IPS-20b (cell line): ENCODE data around the gene HFE.

ENCODE experiments used
- H3K27ac ChIP-seq: one replicate; pipeline ENCODE4 v1.5.1; 2013; ENCODE audit warnings: low read length
- H3K27me3 ChIP-seq: 2 replicates; pipeline ENCODE4 v1.6.1; 2013; ENCODE audit warnings: mild to moderate bottlenecking, low read length, inconsistent platforms; ENCODE audit not compliant: insufficient read depth
- H3K36me3 ChIP-seq: 2 replicates; pipeline ENCODE4 v1.6.1; 2013; ENCODE audit warnings: low read depth, mild to moderate bottlenecking, inconsistent platforms, low read length, moderate library complexity; ENCODE audit not compliant: insufficient read depth
- H3K4me1 ChIP-seq: 2 replicates; pipeline ENCODE4 v1.6.1; 2013; ENCODE audit warnings: mild to moderate bottlenecking, control low read depth, inconsistent platforms, low read length, moderate library complexity; ENCODE audit not compliant: insufficient read depth
- H3K4me3 ChIP-seq: 2 replicates; pipeline ENCODE4 v1.5.1; 2013; ENCODE audit warnings: mild to moderate bottlenecking, low read length, inconsistent platforms
- H3K9ac ChIP-seq: 2 replicates; pipeline ENCODE4 v1.6.1; 2013; ENCODE audit warnings: low read depth, mild to moderate bottlenecking, inconsistent platforms, low read length, moderate library complexity
- H3K9me3 ChIP-seq: 2 replicates; pipeline ENCODE4 v1.6.1; 2013; ENCODE audit warnings: mild to moderate bottlenecking, low read depth, low read length, inconsistent platforms; ENCODE audit not compliant: insufficient read depth

The HFE gene

DNA sequence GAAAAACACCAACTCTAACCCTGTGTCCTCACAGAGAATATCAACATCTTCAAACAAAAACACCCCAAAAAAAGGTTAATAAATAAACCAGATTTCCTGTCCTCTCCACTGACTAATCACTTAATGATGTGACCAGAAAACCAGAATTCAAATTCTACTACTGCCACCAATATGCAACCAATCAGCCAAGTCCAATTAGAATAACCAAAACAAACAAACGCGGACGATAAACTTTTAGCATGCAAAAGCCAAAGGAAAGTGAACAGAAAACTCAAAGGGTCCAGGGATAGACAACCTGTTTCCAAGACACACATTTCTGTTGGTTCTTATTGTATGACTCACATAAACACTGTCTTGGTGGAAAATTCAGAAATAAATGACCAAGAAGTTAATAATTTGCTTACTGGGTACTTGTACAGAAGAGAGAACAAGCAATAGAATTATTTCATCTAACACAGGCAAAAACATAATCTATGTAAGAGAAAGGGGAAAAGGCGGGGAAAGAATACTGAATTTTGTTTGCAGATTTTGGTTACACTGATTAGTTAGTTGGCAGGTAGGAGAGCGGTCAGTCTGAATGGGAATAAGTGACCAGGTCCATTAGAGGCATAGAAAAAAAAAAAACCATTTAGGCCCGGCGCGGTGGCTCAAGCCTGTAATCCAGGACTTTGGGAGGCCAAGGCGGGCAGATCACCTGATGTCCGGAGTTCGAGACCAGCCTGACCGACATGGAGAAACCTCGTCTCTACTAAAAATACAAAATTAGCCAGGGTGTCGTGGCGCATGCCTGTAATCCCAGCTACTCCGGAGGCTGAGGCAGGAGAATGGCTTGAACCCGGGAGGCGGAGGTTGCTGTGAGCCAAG, 34.1 kb downstream of the HFE start:
- H3K36me3 ChIP-seq: no peaks in the 10 kb centered on the region
- H3K4me1 ChIP-seq: peaks cover 14% of the 10 kb centered on the region
- no peaks in the 10 kb centered on the region for H3K27me3 ChIP-seq
- H3K9ac ChIP-seq: peak overlapping the region; percentile 30; the same call in 1 of the 2 replicates
- H3K27ac ChIP-seq: peak overlapping the region; percentile 16
- no peaks in the 10 kb centered on the region for H3K9me3 ChIP-seq
- no peak overlapping the region for H3K4me3 ChIP-seq

DNA sequence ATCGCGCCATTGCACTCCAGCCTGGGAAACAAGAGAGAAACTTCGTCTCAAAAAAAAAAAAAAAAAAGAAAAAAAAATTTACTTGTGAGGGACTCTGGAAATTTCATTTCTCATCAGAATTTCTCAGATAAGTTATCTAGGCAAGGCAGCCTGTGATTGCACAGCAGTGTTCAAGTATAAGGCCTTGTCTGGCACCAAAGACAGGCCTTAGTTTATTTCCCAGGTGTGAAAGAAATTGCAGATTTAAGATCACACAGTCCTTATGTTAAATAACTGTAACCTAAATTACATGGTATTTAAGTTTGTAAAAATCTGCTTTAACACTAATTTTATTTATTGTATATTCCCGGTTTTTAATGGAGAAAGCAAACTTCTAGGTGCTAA, 34.8 kb downstream of the HFE start:
- H3K4me3 ChIP-seq: peak overlapping the region; percentile 99; the same call in 1 of the 2 replicates
- H3K4me1 ChIP-seq: peaks cover 15% of the 10 kb centered on the region
- 0 out of 2 replicates have a peak, but pooled peaks cover 4% of the 10 kb centered on the region for H3K36me3 ChIP-seq
- no peaks in the 10 kb centered on the region for H3K27me3 ChIP-seq
- H3K27ac ChIP-seq: peak overlapping the region; percentile 80
- H3K9ac ChIP-seq: peak overlapping the region; percentile 96
- H3K9me3 ChIP-seq: no peaks in the 10 kb centered on the region

DNA sequence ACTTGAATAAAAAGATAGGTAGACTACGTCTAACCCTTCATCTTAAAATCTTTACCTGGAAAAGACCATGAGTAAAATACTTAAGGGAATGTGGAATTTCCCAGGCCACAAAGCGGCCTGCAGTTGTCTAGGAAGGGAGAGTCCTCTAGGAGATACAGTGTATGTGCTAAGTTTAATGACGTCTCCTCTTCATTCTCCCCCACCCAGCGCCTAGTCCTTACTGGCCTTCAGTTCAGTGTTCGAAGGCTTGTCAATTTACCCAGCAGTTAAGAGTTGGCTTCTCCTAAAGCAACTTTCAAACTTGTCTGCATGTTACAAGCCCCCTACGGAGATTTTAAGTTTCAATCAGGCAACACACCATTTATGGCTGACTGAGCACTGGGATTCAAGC, 35.2 kb downstream of the HFE start:
- Histone ChIP-seq H3K27ac (peak overlapping the region; percentile 80), H3K4me1 (peaks cover 17% of the 10 kb centered on the region), H3K27me3 (no peaks in the 10 kb centered on the region), H3K9me3 (no peaks in the 10 kb centered on the region), H3K4me3 (peak overlapping the region; percentile 99), H3K9ac (peak overlapping the region; percentile 96), H3K36me3 (0 out of 2 replicates have a peak, but pooled peaks cover 4% of the 10 kb centered on the region)

DNA sequence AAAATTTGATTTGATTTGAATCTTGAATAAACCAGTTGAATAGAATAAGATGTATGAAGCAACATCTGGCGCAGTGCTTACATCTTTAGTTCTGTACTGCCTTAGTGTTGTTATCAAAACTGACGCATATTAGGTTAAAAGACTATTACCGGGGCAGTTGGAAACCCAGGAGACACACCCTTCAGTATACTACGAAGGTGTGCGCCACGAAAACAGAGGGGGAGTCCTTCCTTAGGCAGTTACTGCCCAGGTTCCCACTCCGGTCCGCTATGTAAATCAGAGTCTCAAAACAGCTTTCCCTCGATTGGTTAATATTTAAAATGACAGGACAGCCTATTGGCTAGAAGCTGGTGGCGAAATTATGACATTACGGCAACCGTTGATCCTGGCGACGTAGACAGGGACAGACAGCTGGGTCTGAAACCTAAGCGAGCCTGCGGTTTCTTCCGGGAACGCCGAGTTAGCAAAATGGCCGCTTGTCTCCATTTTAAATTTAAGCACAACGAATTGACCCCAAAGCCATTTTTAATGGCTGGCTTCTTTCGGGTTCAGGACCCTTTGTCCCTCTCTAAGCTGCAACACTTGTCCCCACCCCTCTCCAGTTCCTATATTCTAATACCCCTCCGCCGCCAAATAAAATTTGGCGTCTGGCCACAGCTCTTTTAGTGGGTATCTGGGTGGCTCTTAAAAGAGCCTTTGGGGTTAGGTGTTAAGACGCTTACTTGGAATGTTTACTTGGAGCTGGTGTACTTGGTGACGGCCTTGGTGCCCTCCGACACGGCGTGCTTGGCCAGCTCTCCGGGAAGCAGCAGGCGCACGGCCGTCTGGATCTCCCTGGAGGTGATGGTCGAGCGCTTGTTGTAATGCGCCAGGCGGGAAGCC, 35.8 kb downstream of the HFE start:
- Histone ChIP-seq H3K36me3 (peaks cover 6% of the 10 kb centered on the region; the same call in 1 of the 2 replicates), H3K27me3 (no peaks in the 10 kb centered on the region), H3K27ac (peak overlapping the region; percentile 80), H3K4me1 (peaks cover 17% of the 10 kb centered on the region), H3K9me3 (no peaks in the 10 kb centered on the region), H3K4me3 (peak overlapping the region; percentile 99), H3K9ac (peak overlapping the region; percentile 96)

DNA sequence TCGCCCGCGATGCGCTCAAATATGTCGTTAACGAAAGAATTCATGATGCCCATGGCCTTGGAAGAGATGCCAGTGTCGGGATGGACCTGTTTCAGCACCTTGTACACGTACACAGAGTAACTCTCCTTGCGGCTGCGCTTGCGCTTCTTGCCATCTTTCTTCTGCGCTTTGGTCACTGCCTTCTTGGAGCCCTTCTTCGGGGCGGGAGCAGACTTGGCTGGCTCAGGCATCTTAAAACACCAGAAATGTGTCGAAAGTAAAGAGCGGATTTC, 36.4 kb downstream of the HFE start:
- peaks cover 17% of the 10 kb centered on the region for H3K4me1 ChIP-seq
- H3K36me3 ChIP-seq: peaks cover 12% of the 10 kb centered on the region; the same call in 1 of the 2 replicates
- peak overlapping the region; percentile 99 for H3K4me3 ChIP-seq
- H3K9ac ChIP-seq: peak overlapping the region; percentile 96
- no peaks in the 10 kb centered on the region for H3K9me3 ChIP-seq
- peak overlapping the region; percentile 80 for H3K27ac ChIP-seq
- H3K27me3 ChIP-seq: no peaks in the 10 kb centered on the region

DNA sequence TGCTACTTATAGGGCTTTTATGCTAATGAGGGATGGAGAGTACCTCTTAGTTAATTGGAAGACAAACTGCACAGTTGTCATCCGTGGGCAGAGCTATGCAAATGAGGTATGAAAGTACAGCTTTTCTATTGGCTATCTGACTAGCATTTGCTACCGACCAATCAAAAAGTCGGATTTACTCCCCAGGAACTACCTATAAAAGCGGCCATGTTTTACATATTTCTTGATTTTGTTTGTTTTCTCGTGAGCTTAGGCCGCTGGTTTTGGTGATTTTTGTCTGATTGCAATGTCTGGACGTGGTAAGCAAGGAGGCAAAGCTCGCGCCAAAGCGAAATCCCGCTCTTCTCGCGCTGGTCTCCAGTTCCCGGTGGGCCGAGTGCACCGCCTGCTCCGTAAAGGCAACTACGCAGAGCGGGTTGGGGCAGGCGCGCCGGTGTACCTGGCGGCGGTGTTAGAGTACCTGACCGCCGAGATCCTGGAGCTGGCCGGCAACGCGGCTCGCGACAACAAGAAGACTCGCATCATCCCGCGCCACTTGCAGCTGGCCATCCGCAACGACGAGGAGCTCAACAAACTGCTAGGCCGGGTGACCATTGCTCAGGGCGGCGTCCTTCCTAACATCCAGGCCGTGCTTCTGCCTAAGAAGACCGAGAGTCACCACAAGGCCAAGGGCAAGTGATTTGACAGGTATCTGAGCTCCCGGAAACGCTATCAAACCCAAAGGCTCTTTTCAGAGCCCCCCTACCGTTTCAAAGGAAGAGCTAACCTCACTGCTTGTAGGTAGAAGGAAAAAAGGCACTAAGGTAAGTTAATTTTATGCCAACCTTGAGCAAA, 36.9 kb downstream of the HFE start:
- Histone ChIP-seq H3K27me3 (no peaks in the 10 kb centered on the region), H3K9ac (peak overlapping the region; percentile 100), H3K9me3 (no peaks in the 10 kb centered on the region), H3K4me3 (peak overlapping the region; percentile 99), H3K27ac (peak overlapping the region; percentile 80), H3K4me1 (peaks cover 13% of the 10 kb centered on the region), H3K36me3 (peaks cover 13% of the 10 kb centered on the region; the same call in 1 of the 2 replicates)

DNA sequence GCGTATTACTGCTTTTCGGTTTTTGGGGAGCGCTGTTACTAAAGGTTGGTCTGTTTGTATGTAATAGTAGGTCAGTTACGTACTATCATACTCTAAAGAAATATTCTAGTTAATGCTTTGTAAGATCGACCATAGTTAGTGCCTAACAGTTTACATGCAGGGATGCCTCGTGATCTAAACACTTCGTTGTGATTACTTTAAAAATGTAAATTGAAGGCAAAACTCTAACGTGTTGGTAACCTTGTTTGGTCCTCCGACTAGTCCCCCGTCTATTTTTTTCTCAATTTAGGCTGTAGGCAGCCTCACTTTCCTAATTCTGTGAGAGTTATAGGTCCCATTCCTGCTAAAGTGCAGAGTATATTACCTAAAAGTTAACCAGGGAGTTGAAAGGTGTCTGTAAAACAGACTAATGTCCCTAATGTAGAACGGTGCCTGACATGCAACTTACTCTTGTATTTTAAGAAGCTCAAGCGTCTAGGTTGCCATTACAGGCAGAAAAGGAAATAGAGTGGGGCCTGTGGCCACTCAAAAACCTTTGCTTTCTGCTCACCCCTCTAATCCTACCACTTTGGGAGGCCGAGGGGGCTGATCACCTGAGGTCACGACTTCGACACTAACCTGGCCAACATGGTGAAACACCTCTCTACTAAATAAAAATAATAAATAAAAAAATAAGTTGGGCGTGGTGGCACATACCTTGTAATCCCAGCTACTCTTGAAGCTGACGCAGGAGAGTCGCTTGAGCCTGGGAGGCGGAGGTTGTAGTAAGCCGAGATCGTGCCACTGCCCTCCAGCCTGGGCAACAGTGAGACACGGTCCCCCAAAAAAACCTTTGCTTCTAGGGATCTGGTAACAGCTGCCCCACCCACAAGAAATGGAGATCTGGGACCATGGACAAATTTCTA, 37.8 kb downstream of the HFE start:
- Histone ChIP-seq H3K36me3 (peaks cover 22% of the 10 kb centered on the region; the same call in 1 of the 2 replicates), H3K9me3 (no peaks in the 10 kb centered on the region), H3K9ac (peak overlapping the region; percentile 100), H3K4me1 (peaks cover 13% of the 10 kb centered on the region), H3K27me3 (no peaks in the 10 kb centered on the region), H3K27ac (peak overlapping the region; percentile 63), H3K4me3 (peak overlapping the region; percentile 99)

DNA sequence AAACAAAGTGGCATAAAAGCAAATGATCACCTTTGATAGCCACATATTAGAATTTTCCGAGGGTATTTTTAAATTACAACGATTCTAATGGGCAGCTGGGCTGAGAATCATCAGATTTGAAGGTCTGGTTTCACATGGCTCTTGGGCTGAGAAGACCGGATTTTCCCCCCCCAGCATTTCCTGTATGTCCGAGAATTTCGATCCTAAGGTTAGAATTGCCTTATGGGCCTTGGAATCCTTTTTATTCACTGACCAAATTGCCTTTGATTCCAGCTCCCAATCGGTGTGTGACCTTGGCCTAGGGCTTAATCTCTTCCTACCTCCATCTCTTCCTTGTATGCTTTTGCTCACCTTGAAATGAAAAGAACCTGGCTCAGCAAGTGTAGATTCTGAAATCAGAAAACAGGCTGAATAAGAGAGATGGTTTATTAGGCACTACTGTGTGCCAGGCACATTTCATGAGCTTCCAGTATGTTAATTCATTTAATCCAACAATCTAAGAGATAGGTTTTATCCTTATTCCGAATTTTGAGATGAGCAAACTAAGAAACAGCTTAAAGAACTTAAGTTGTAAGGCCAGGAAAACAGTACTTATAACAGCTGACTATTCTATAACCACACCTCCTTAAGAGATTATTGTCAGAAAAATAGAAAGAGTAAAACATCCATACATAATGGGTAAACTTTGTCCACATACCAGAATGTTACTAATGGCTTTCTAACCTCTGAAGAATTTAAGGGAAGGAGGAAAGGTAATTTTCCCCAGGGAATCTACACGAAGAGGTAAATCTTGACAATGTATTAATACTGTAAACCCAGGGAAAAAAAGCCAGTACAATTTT, 39.4 kb downstream of the HFE start:
- peaks cover 10% of the 10 kb centered on the region; the same call in 1 of the 2 replicates for H3K4me1 ChIP-seq
- H3K27ac ChIP-seq: peak overlapping the region; percentile 29
- peaks cover 27% of the 10 kb centered on the region; the same call in 1 of the 2 replicates for H3K36me3 ChIP-seq
- H3K9me3 ChIP-seq: no peaks in the 10 kb centered on the region
- no peaks in the 10 kb centered on the region for H3K27me3 ChIP-seq
- peak overlapping the region; percentile 99 for H3K4me3 ChIP-seq
- H3K9ac ChIP-seq: peak overlapping the region; percentile 100

DNA sequence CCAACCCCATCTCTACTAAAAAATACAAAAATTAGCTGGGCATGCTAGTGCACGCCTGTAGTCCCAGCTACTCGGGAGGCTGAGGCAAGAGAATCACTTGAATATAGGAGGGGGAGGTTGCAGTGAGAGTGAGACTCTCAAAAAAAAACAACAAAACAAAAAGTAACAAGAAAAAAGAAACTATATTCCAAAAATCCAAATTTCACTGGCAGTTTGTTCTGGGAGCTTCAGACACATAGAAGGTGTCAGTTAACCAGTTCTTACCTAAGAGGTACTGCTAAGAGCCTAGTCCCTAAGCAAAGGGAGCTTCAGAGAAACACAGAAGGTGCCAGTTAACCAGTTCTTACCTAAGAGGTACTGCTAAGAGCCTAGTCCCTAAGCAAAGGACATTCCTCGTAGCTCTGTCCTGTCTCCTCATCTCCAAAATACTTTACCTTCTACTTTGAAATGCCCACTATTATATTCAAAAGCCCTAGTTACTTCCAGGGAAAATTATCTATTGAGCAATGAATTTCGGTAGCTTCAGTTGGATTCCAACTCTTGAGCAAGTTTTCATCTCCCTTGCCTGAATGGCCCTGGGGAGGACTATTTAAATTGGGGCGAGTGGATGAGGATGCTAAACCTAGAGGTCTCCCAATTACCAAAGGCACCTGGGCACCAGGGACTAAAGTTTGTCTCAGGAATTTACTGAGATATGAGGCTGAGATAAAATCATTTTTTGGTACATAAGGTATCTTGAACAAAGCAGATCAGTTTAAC, 41.0 kb downstream of the HFE start:
- peaks cover 2% of the 10 kb centered on the region; the same call in 1 of the 2 replicates for H3K4me1 ChIP-seq
- H3K36me3 ChIP-seq: peaks cover 27% of the 10 kb centered on the region; the same call in 1 of the 2 replicates
- H3K9me3 ChIP-seq: no peaks in the 10 kb centered on the region
- H3K9ac ChIP-seq: peak overlapping the region; percentile 100; the same call in 1 of the 2 replicates
- H3K4me3 ChIP-seq: peak overlapping the region; percentile 26; the same call in 1 of the 2 replicates
- no peaks in the 10 kb centered on the region for H3K27me3 ChIP-seq
- H3K27ac ChIP-seq: no peak overlapping the region
